Loucy (cell line): ENCODE results near the gene MAP1B.

Experiments
- H2AFZ ChIP-seq: fragments of 200-600 bp; sonication (generic); 2 replicates; pipeline ENCODE4 v1.6.0; 2016; ENCODE audit warnings: antibody characterized with exemption, mild to moderate bottlenecking, low read length, moderate library complexity
- H3F3A ChIP-seq: fragments of 200-600 bp; 2 replicates; pipeline ENCODE4 v1.6.0; 2016; ENCODE audit warnings: antibody characterized with exemption, low read depth, mild to moderate bottlenecking
- H3K27me3 ChIP-seq: fragments of 200-600 bp; sonication (generic); 2 replicates; pipeline ENCODE4 v1.6.1; 2014; ENCODE audit warnings: low read length, mild to moderate bottlenecking; ENCODE audit not compliant: insufficient read depth, poor library complexity, severe bottlenecking
- H3K36me3 ChIP-seq: fragments of 200-600 bp; sonication (generic); 2 replicates; pipeline ENCODE4 v1.6.1; 2016; ENCODE audit warnings: low read length; ENCODE audit not compliant: insufficient read depth
- H3K4me1 ChIP-seq: fragments of 200-600 bp; sonication (generic); 2 replicates; pipeline ENCODE4 v1.5.1; 2014; ENCODE audit warnings: low read length, mild to moderate bottlenecking; ENCODE audit not compliant: insufficient read depth, poor library complexity, severe bottlenecking
- H3K4me2 ChIP-seq: fragments of 200-600 bp; sonication (generic); 2 replicates; pipeline ENCODE4 v1.6.0; 2014; ENCODE audit warnings: antibody characterized with exemption, low read length, low read depth, mild to moderate bottlenecking; ENCODE audit not compliant: poor library complexity, severe bottlenecking
- H3K4me3 ChIP-seq: fragments of 200-600 bp; sonication (generic); 2 replicates; pipeline ENCODE4 v1.5.1; 2014; ENCODE audit warnings: low read length, mild to moderate bottlenecking, mixed read lengths; ENCODE audit not compliant: poor library complexity, severe bottlenecking
- H3K79me2 ChIP-seq: fragments of 200-600 bp; sonication (generic); 2 replicates; pipeline ENCODE4 v1.6.1; 2014; ENCODE audit warnings: low read length; ENCODE audit not compliant: insufficient read depth
- H3K9ac ChIP-seq: fragments of 200-600 bp; sonication (generic); 2 replicates; pipeline ENCODE4 v1.6.0; 2014; ENCODE audit warnings: mild to moderate bottlenecking, low read depth, low read length, moderate library complexity; ENCODE audit not compliant: poor library complexity, severe bottlenecking
- H3K9me2 ChIP-seq: fragments of 200-600 bp; sonication (generic); replicated peaks from 2 replicates; pipeline ENCODE4 v1.6.1; 2016; ENCODE audit warnings: low read depth, low read length, mixed read lengths
- H3K9me3 ChIP-seq: fragments of 200-600 bp; sonication (generic); 2 replicates; pipeline ENCODE4 v1.6.1; 2014; ENCODE audit warnings: mild to moderate bottlenecking, antibody characterized with exemption, low read length, low read depth; ENCODE audit not compliant: insufficient read depth
- H4K20me1 ChIP-seq: fragments of 200-600 bp; sonication (generic); 2 replicates; pipeline ENCODE4 v1.6.0; 2014; ENCODE audit warnings: antibody characterized with exemption, low read length, mild to moderate bottlenecking; ENCODE audit not compliant: insufficient read depth, poor library complexity, severe bottlenecking
- CTCF ChIP-seq: fragments of 200-600 bp; sonication (generic); conservative IDR thresholded peaks from 2 replicates; pipeline ENCODE4 v1.5.1; 2014; ENCODE audit warnings: mild to moderate bottlenecking, antibody characterized with exemption, low read length
- EZH2phosphoT487 ChIP-seq: fragments of 200-600 bp; IDR thresholded peaks from 2 replicates; pipeline ENCODE4 v1.6.1; 2018; ENCODE audit warnings: antibody characterized with exemption, mild to moderate bottlenecking, moderate library complexity, borderline replicate concordance

Gene MAP1B

GRCh38 chr5:72255670-72256069 is 148.4 kb downstream of the MAP1B start:
- H3K9me3 ChIP-seq: no peaks in the 10 kb centered on the region

GRCh38 chr5:72256536-72256935 is 149.3 kb downstream of the MAP1B start:
- Histone ChIP-seq H3K36me3 (peaks cover 22% of the 10 kb centered on the region; the same call in 1 of the 2 replicates), H3K27me3 (no peaks in the 10 kb centered on the region), H2AFZ (no peak overlapping the region), H3K4me2 (no peak overlapping the region), H4K20me1 (no peaks in the 10 kb centered on the region), H3K9me3 (no peaks in the 10 kb centered on the region), H3K9ac (no peak overlapping the region), H3K4me3 (no peak overlapping the region), H3K79me2 (peaks cover 7% of the 10 kb centered on the region; the same call in 1 of the 2 replicates), H3F3A (no peaks in the 10 kb centered on the region), H3K4me1 (no peaks in the 10 kb centered on the region), H3K9me2 (no peaks in the 10 kb centered on the region)
- TF ChIP-seq CTCF: no peak
- TF ChIP-seq EZH2phosphoT487: no peak

More at GRCh38 chr5:72255670-72256069, 148.4 kb downstream of the MAP1B start:
- no peak for TF ChIP-seq EZH2phosphoT487
- no peak for TF ChIP-seq CTCF
- H3K4me1 ChIP-seq: no peaks in the 10 kb centered on the region
- H3K79me2 ChIP-seq: peaks cover 7% of the 10 kb centered on the region; the same call in 1 of the 2 replicates
- peaks cover 22% of the 10 kb centered on the region; the same call in 1 of the 2 replicates for H3K36me3 ChIP-seq
- no peak overlapping the region for H3K4me3 ChIP-seq
- H3K4me2 ChIP-seq: no peak overlapping the region
- no peaks in the 10 kb centered on the region for H3K9me2 ChIP-seq
- no peak overlapping the region for H2AFZ ChIP-seq
- H3K9ac ChIP-seq: no peak overlapping the region
- H3K27me3 ChIP-seq: no peaks in the 10 kb centered on the region
- H4K20me1 ChIP-seq: no peaks in the 10 kb centered on the region
- H3F3A ChIP-seq: no peaks in the 10 kb centered on the region
